Neural crest cell (in vitro differentiated cells): Measurements from ENCODE around the gene APBA2. TPM values are rescaled to one million over a fixed set of nuclear protein-coding genes. Genes with fewer than 3 reads are reported as not detected.

Experiments used
- DNase-seq: peaks from one replicate; pipeline ENCODE4 v3.0.0; 2021; ENCODE audit warnings: low read depth, mixed read lengths, low spot score
- H3K27ac Mint-ChIP-seq: one replicate; pipeline ENCODE4 v1.8.0; 2021; ENCODE audit warnings: mild to moderate bottlenecking, mixed read lengths; ENCODE audit not compliant: unreplicated experiment
- H3K27me3 Mint-ChIP-seq: 2 replicates; pipeline ENCODE4 v1.8.0; 2021; ENCODE audit warnings: low read depth, mild to moderate bottlenecking, mixed read lengths
- H3K36me3 Mint-ChIP-seq: 2 replicates; pipeline ENCODE4 v1.8.0; 2021; ENCODE audit warnings: low read depth, mild to moderate bottlenecking, mixed read lengths
- H3K4me1 Mint-ChIP-seq: 2 replicates; pipeline ENCODE4 v1.8.0; 2021; ENCODE audit warnings: mixed read lengths
- H3K4me3 Mint-ChIP-seq: one replicate; pipeline ENCODE4 v1.8.0; 2021; ENCODE audit warnings: mild to moderate bottlenecking, mixed read lengths
- H3K9me3 Mint-ChIP-seq: 2 replicates; pipeline ENCODE4 v1.8.0; 2021; ENCODE audit warnings: mixed read lengths
- total RNA-seq: library from RNA; stranded (reverse); gene quantifications from 2 replicates; pipeline ENCODE4 v1.2.1, GENCODE V29; 2021
- TF ChIP-seq, protein P1 (sequence below): fragments of 200-600 bp; sonication (generic); conservative IDR thresholded peaks from 2 replicates; pipeline ENCODE4 v1.5.0; 2021; ENCODE audit warnings: antibody characterized with exemption, mild to moderate bottlenecking

APBA2 gene
- total RNA-seq, 1 donor from 2014 or later = 79.9 TPM

DNA sequence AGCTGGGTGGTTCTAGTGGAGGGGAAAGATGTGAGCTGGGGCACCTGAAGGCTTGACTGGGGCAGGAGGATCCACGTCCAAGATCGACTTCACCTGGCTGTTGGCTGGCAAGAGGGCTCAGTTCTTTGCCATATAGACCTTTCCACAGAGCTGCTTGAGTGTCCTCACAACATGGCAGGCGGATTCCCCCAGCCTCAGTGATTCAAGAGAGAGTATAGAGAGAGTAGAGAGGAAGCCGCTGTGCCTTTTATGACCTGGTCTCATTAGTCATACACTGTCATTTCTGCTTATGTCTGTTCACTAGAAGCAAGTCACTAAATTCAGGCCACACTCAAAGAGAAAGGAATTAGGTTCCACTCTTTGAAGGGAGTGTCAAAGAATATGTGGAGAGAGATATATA is 101.6 kb downstream of the APBA2 start:
- H3K4me1 Mint-ChIP-seq = peaks cover 55% of the 10 kb centered on the region
- H3K27me3 Mint-ChIP-seq = no peaks in the 10 kb centered on the region
- no peak overlapping the region for H3K27ac Mint-ChIP-seq
- H3K9me3 Mint-ChIP-seq = no peaks in the 10 kb centered on the region
- H3K4me3 Mint-ChIP-seq = no peak overlapping the region
- no peak for DNase-seq
- H3K36me3 Mint-ChIP-seq = peaks cover 3% of the 10 kb centered on the region
- TF ChIP-seq, protein P1, sequence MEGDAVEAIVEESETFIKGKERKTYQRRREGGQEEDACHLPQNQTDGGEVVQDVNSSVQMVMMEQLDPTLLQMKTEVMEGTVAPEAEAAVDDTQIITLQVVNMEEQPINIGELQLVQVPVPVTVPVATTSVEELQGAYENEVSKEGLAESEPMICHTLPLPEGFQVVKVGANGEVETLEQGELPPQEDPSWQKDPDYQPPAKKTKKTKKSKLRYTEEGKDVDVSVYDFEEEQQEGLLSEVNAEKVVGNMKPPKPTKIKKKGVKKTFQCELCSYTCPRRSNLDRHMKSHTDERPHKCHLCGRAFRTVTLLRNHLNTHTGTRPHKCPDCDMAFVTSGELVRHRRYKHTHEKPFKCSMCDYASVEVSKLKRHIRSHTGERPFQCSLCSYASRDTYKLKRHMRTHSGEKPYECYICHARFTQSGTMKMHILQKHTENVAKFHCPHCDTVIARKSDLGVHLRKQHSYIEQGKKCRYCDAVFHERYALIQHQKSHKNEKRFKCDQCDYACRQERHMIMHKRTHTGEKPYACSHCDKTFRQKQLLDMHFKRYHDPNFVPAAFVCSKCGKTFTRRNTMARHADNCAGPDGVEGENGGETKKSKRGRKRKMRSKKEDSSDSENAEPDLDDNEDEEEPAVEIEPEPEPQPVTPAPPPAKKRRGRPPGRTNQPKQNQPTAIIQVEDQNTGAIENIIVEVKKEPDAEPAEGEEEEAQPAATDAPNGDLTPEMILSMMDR = no peak

GRCh38 chr15:28989239-28989830 is 103.6 kb downstream of the APBA2 start:
- TF ChIP-seq, protein P1 = no peak
- Mint-ChIP-seq H3K4me3 (peak overlapping the region; percentile 78), H3K27ac (peak overlapping the region; percentile 76), H3K36me3 (peaks cover 3% of the 10 kb centered on the region), H3K27me3 (no peaks in the 10 kb centered on the region), H3K9me3 (no peaks in the 10 kb centered on the region), H3K4me1 (peaks cover 75% of the 10 kb centered on the region)
- DNase-seq = no peak

DNA sequence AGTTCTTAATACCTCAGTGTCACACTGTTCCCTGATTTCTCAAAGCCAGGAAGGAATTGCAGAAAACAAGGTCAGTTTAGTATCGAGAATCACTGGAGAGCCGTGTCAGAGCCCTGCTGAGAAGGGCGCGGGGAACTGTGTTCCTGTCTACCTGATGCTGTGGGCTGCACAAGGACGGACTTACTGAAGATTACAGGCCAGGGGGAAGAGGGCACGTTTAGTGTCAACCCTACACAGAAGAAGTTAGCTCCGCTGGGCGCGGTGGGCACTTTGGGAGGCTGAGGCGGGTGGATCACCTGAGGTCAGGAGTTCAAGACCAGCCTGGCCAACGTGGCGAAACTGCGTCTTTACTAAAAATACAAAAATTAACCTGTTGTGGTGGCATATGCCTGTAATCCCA is 104.1 kb downstream of the APBA2 start:
- H3K27ac Mint-ChIP-seq = peak overlapping the region; percentile 76
- H3K36me3 Mint-ChIP-seq = peaks cover 3% of the 10 kb centered on the region
- no peaks in the 10 kb centered on the region for H3K27me3 Mint-ChIP-seq
- TF ChIP-seq, protein P1 = no peak
- H3K9me3 Mint-ChIP-seq = no peaks in the 10 kb centered on the region
- H3K4me1 Mint-ChIP-seq = peaks cover 76% of the 10 kb centered on the region
- H3K4me3 Mint-ChIP-seq = peak overlapping the region; percentile 78
- no peak for DNase-seq

DNA sequence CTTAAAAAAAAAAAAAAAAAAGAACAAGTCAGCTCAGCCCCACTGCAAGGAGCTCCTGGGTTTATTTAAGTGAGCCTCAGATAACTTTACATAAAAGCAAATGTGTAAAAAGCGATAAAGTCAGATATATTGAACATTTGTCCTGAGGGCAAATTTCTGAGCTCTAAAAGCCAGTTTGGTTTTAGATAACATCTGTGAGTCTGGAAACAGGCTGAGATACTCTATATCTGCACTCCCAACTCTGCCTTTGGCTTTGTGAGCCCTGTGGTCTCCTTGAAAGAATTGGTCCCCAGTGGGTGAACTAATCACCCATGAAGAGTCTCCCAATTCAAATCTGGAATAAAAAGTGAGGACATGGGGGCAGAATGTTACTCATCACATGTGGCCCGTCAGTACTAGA is 104.6 kb downstream of the APBA2 start:
- Mint-ChIP-seq H3K36me3 (peaks cover 3% of the 10 kb centered on the region), H3K9me3 (no peaks in the 10 kb centered on the region), H3K27me3 (no peaks in the 10 kb centered on the region), H3K4me3 (no peak overlapping the region), H3K4me1 (peaks cover 76% of the 10 kb centered on the region), H3K27ac (no peak overlapping the region)
- DNase-seq = no peak
- TF ChIP-seq, protein P1 = no peak

- DNase-seq = no peak
- TF ChIP-seq, protein P1 = no peak
- Mint-ChIP-seq H3K27ac (peak overlapping the region; percentile 85), H3K4me3 (no peak overlapping the region), H3K9me3 (no peaks in the 10 kb centered on the region), H3K36me3 (peaks cover 3% of the 10 kb centered on the region), H3K4me1 (peaks cover 79% of the 10 kb centered on the region), H3K27me3 (no peaks in the 10 kb centered on the region)
These were observed 105.7 kb downstream of the APBA2 start for GRCh38 chr15:28991236-28992171.
